AG09309 (cell line): ENCODE data around the gene IL1RN.

Experiments
- DNase-seq: peaks from one replicate; pipeline ENCODE4 v3.0.0-alpha.2; 2010; ENCODE audit warnings: low read depth
- H3K4me3 ChIP-seq: 2 replicates; pipeline ENCODE4 v1.5.1; 2011; ENCODE audit warnings: mild to moderate bottlenecking, low read depth, low read length, moderate library complexity; ENCODE audit not compliant: control insufficient read depth
- CTCF ChIP-seq: IDR thresholded peaks from 2 replicates; pipeline ENCODE4 v1.5.1; 2011; ENCODE audit warnings: mild to moderate bottlenecking, low read depth, low read length, inconsistent platforms; ENCODE audit not compliant: insufficient read depth, control insufficient read depth; ENCODE audit errors: missing control alignments

IL1RN gene

DNA sequence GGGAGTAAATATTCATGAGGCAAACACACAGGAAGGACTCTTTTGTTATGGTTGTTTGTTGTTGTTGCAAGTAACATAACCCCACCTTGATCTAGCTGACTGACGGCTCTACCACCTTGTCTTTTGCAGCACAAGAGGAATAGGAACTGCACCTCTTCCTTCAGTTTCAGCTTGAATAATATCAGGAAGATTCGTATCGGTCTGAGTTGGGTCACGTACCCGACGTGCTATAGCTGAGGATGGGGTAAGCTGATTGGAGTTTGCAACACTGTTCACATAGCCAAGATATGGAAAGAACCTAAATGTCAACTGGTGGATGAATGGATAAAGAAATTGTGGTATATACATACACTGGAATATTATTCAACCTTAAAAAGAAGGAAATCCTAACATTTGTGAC lies 14.5 kb upstream of the IL1RN start:
- no peak for TF ChIP-seq CTCF
- DNase-seq = no peak

GRCh38 chr2:113113807-113114206 lies 13.6 kb upstream of the IL1RN start:
- no peak overlapping the region for H3K4me3 ChIP-seq
- DNase-seq = no peak
- no peak for TF ChIP-seq CTCF

More for the DNA sequence above, 14.5 kb upstream of the IL1RN start:
- no peak overlapping the region for H3K4me3 ChIP-seq

GRCh38 chr2:113114224-113114945 lies 13.0 kb upstream of the IL1RN start:
- TF ChIP-seq CTCF = no peak
- no peak for DNase-seq
- no peak overlapping the region for H3K4me3 ChIP-seq

DNA sequence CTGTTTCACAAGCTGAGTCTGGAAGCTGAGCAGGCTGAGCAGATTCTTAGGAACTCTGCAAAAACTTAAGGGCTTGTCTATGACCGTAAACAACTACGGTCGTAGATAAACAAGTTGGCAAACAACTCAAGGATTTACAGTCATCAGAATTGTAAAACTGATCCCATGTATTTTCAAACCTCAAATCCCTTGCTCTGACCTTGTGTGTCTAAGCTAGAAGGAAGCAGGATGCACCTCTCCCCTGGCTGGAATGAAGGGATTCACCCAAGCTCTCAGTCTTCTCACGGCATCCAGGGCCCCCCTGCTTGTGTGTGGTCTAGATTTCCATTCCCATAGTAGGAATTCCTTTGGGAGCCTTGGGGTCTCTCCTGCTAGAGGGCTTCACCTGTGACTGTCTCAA lies 12.4 kb upstream of the IL1RN start:
- no peak for DNase-seq
- no peak for TF ChIP-seq CTCF
- H3K4me3 ChIP-seq = no peak overlapping the region

GRCh38 chr2:113116100-113116958 lies 11.1 kb upstream of the IL1RN start:
- no peak overlapping the region for H3K4me3 ChIP-seq
- no peak for DNase-seq
- TF ChIP-seq CTCF = no peak

- TF ChIP-seq CTCF = no peak
- no peak overlapping the region for H3K4me3 ChIP-seq
- peak; percentile 93 for DNase-seq
Observed at GRCh38 chr2:113117541-113118262, 9.7 kb upstream of the IL1RN start.
